Adrenal gland (tissue), 5 donors: ENCODE results near the gene TMEM179.

Experiments
- POLR2A ChIP-seq, 2 donors: fragments of 450-650 bp; IDR thresholded peaks; one replicate each; pipeline ENCODE4 v1.6.1; 2017; ENCODE audit warnings: antibody characterized with exemption in 2 of 2, mild to moderate bottlenecking in 2 of 2, moderate library complexity in 1 of 2
- TF ChIP-seq, protein P1 (sequence below), 6 experiments: fragments of 450-650 bp in 4 of 6; fragments of 200-600 bp in 2 of 6; sonication (generic) in 1 of 6; IDR thresholded peaks; 1 replicate in 5 of 6; 2 replicates in 1 of 6; pipeline versions ENCODE4 v1.5.1 to v1.8.0; 2016 to 2021; ENCODE audit warnings: antibody characterized with exemption in 6 of 6, mild to moderate bottlenecking in 2 of 6, moderate library complexity in 1 of 6
- donor health status: DM: no; HTN: no; CAD: no.

DNA sequence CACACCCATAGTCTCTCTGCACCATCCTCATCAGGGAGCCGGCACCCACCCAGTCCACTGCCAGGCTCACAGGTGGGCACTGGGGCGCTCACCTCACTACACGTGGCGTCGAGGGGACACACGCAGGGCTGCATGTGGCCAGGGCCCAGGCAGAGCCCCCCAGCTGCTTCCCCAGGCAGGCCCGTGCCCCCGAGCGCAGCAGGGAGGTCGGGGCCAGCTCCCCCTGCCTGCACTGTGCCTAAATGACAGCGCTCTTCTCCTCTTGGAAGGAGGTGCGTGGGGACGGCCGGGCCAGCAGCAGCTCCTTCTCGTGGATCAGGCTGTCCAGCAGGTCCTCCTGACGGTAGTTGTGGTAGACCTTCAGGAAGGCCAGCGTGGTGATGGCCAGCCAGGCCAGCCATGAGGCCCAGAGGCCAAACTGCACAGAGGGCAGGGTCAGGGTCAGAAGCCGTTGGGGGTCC is 11.3 kb downstream of the TMEM179 start:
- TF ChIP-seq, protein P1, sequence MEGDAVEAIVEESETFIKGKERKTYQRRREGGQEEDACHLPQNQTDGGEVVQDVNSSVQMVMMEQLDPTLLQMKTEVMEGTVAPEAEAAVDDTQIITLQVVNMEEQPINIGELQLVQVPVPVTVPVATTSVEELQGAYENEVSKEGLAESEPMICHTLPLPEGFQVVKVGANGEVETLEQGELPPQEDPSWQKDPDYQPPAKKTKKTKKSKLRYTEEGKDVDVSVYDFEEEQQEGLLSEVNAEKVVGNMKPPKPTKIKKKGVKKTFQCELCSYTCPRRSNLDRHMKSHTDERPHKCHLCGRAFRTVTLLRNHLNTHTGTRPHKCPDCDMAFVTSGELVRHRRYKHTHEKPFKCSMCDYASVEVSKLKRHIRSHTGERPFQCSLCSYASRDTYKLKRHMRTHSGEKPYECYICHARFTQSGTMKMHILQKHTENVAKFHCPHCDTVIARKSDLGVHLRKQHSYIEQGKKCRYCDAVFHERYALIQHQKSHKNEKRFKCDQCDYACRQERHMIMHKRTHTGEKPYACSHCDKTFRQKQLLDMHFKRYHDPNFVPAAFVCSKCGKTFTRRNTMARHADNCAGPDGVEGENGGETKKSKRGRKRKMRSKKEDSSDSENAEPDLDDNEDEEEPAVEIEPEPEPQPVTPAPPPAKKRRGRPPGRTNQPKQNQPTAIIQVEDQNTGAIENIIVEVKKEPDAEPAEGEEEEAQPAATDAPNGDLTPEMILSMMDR (IDR thresholded peaks at IDR 0.05): no peak
- no peak for TF ChIP-seq POLR2A (IDR thresholded peaks at IDR 0.05)
